Karpas-422 (cell line): ENCODE data around the gene PTGER4. TPM values are rescaled to one million over a fixed set of nuclear protein-coding genes. Genes with fewer than 3 reads are reported as not detected.
"Not testable (repeated sequence)": the region's sequence is repeated elsewhere in the genome, so short reads cannot be mapped to it uniquely, and the experiment has no call there.

Experiments
- DNase-seq: peaks from one replicate; pipeline ENCODE4 v3.0.0-alpha.2; 2015
- H2AFZ ChIP-seq: fragments of 200-600 bp; sonication (generic); 2 replicates; pipeline ENCODE4 v1.6.1; 2014; ENCODE audit warnings: antibody characterized with exemption, low read length, mixed read lengths
- H3K27ac ChIP-seq: fragments of 200-600 bp; sonication (generic); 2 replicates; pipeline ENCODE4 v1.5.1; 2014; ENCODE audit warnings: mild to moderate bottlenecking, low read length, moderate library complexity
- H3K27me3 ChIP-seq: fragments of 200-600 bp; sonication (generic); 2 replicates; pipeline ENCODE4 v1.6.1; 2014; ENCODE audit warnings: low read length, mixed read lengths
- H3K36me3 ChIP-seq: fragments of 200-600 bp; sonication (generic); 2 replicates; pipeline ENCODE4 v1.6.1; 2014; ENCODE audit warnings: low read length, mixed read lengths; ENCODE audit not compliant: insufficient read depth
- H3K4me1 ChIP-seq: fragments of 200-600 bp; sonication (generic); 2 replicates; pipeline ENCODE4 v1.6.1; 2014; ENCODE audit warnings: mild to moderate bottlenecking, low read length, mixed read lengths
- H3K4me2 ChIP-seq: fragments of 200-600 bp; sonication (generic); 2 replicates; pipeline ENCODE4 v1.6.1; 2014; ENCODE audit warnings: low read length, low read depth, mild to moderate bottlenecking; ENCODE audit not compliant: poor library complexity, severe bottlenecking
- H3K4me3 ChIP-seq: fragments of 200-600 bp; sonication (generic); 2 replicates; pipeline ENCODE4 v1.5.1; 2014; ENCODE audit warnings: mild to moderate bottlenecking, antibody characterized with exemption, low read length, mixed read lengths
- H3K79me2 ChIP-seq: fragments of 200-600 bp; sonication (generic); 2 replicates; pipeline ENCODE4 v1.6.1; 2014; ENCODE audit warnings: mild to moderate bottlenecking, low read length, mixed read lengths
- H3K9ac ChIP-seq: fragments of 200-600 bp; sonication (generic); 2 replicates; pipeline ENCODE4 v1.6.0; 2014; ENCODE audit warnings: low read length
- H3K9me2 ChIP-seq: fragments of 200-600 bp; sonication (generic), shearing (Covaris generic); replicated peaks from 2 replicates; pipeline ENCODE4 v1.6.0; 2014; ENCODE audit warnings: mild to moderate bottlenecking, low read length, moderate library complexity; ENCODE audit not compliant: insufficient read depth
- H3K9me3 ChIP-seq: fragments of 300-700, 200-600 bp; sonication (generic); 2 replicates; pipeline ENCODE4 v1.6.1; 2014; ENCODE audit warnings: low read length, mixed read lengths
- H4K20me1 ChIP-seq: fragments of 200-600 bp; sonication (generic); 2 replicates; pipeline ENCODE4 v1.6.1; 2014; ENCODE audit warnings: mild to moderate bottlenecking, antibody characterized with exemption, low read length, low read depth; ENCODE audit not compliant: insufficient read depth
- total RNA-seq: library from RNA; depleted of rRNA; stranded (reverse); fragments of >200 nt; shearing (Covaris generic); gene quantifications from 2 replicates; pipeline ENCODE4 v1.2.3, GENCODE V29; 2014; ENCODE audit warnings: low replicate concordance

PTGER4 gene
- total RNA-seq, 1 experiment from 2014 or later = not detected

DNA sequence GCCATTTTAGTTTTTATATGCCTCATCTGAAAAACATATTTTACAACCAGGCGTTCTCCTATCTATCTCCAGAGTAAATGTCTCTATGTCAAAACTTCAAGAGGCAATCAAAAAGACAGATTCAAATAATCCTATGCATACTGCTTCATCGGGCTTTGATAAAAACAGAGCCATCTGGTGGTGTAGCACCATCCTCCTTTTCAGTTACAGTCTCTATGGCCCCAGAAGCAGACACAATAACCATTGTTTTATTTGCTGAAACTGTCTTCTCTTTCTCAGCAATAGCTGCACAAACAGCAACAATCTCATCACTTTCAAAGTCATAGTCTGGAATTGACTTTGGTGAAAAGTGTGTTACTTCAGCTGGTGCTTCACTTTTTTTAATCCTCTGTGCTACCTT, 36.3 kb downstream of the PTGER4 start:
- Histone ChIP-seq H3K4me3 (no peak overlapping the region), H3K79me2 (peaks cover 14% of the 10 kb centered on the region; the same call in 1 of the 2 replicates), H3K9me2 (no peaks in the 10 kb centered on the region), H3K9me3 (peaks cover 6% of the 10 kb centered on the region), H3K27ac (no peak overlapping the region), H3K4me2 (no peak overlapping the region), H2AFZ (no peak overlapping the region), H3K4me1 (no peaks in the 10 kb centered on the region), H3K27me3 (no peaks in the 10 kb centered on the region), H4K20me1 (no peaks in the 10 kb centered on the region), H3K36me3 (peaks cover 36% of the 10 kb centered on the region), H3K9ac (no peak overlapping the region)
- DNase-seq = no peak

DNA sequence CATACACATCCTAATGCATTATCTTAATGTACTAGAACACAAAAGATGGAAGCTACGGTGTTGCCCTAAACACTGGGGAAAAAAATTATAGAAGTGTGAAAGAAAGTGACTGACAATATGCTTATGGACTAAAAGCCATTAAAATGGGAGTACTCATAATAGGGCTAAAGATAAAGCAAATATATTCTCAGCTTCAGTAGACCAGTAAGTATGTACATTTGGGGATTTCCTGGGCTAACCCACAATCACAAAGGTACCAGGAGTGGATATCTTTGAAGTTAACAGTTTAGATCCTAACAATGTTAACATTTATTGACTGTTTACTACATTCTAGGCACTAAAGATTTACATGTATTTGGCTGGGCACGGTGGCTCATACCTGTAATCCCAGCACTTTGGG, 36.9 kb downstream of the PTGER4 start:
- Histone ChIP-seq H3K79me2 (peaks cover 13% of the 10 kb centered on the region; the same call in 1 of the 2 replicates), H3K4me3 (no peak overlapping the region), H3K9me2 (no peaks in the 10 kb centered on the region), H3K27ac (no peak overlapping the region), H3K4me2 (no peak overlapping the region), H3K36me3 (peaks cover 37% of the 10 kb centered on the region), H3K9ac (no peak overlapping the region), H3K4me1 (no peaks in the 10 kb centered on the region), H4K20me1 (no peaks in the 10 kb centered on the region), H3K27me3 (no peaks in the 10 kb centered on the region), H3K9me3 (peaks cover 1% of the 10 kb centered on the region; the same call in 1 of the 2 replicates), H2AFZ (no peak overlapping the region)
- no peak for DNase-seq

GRCh38 chr5:40717281-40717680, 37.6 kb downstream of the PTGER4 start:
- Histone ChIP-seq H3K27me3 (no peaks in the 10 kb centered on the region), H3K9ac (no peak overlapping the region), H3K27ac (no peak overlapping the region), H2AFZ (no peak overlapping the region), H3K9me3 (no peaks in the 10 kb centered on the region), H3K4me3 (no peak overlapping the region), H3K4me1 (no peaks in the 10 kb centered on the region), H3K79me2 (peaks cover 13% of the 10 kb centered on the region; the same call in 1 of the 2 replicates), H4K20me1 (no peaks in the 10 kb centered on the region), H3K4me2 (no peak overlapping the region), H3K36me3 (peaks cover 38% of the 10 kb centered on the region), H3K9me2 (no peaks in the 10 kb centered on the region)
- DNase-seq = no peak

GRCh38 chr5:40720069-40720468, 40.4 kb downstream of the PTGER4 start:
- Histone ChIP-seq H4K20me1 (no peaks in the 10 kb centered on the region), H3K79me2 (peaks cover 13% of the 10 kb centered on the region; the same call in 1 of the 2 replicates), H3K27ac (no peak overlapping the region), H3K27me3 (no peaks in the 10 kb centered on the region), H3K4me3 (no peak overlapping the region), H2AFZ (no peak overlapping the region), H3K4me1 (no peaks in the 10 kb centered on the region), H3K9me3 (no peaks in the 10 kb centered on the region), H3K9ac (no peak overlapping the region), H3K9me2 (no peaks in the 10 kb centered on the region), H3K4me2 (no peak overlapping the region), H3K36me3 (peaks cover 36% of the 10 kb centered on the region)
- DNase-seq = no peak

DNA sequence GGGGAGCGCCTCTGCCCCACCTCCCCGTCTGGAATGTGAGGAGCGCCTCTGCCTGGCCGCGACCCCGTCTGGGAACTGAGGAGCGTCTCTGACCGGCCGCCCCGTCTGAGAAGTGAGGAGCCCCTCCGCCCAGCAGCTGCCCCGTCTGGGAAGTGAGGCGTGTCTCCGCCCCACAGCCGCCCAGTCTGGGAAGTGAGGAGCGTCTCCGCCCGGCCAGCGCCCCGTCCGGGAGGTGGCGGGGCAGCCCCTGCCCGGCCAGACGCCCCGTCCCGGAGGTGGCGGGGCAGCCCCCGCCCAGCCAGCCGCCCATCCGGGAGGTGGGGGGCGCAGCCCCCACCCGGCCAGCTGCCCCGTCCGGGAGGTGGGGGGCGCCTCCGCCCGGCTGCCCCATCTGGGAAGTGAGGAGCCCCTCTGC, 42.8 kb downstream of the PTGER4 start:
- not testable (repeated sequence) for H3K27ac ChIP-seq, H3K9me2 ChIP-seq, H3K4me1 ChIP-seq, H3K9ac ChIP-seq, H3K27me3 ChIP-seq, H3K4me3 ChIP-seq, DNase-seq, H3K9me3 ChIP-seq, H4K20me1 ChIP-seq, H3K4me2 ChIP-seq, H2AFZ ChIP-seq, H3K79me2 ChIP-seq
- H3K36me3 ChIP-seq = peaks cover 33% of the 10 kb centered on the region

GRCh38 chr5:40733434-40733833, 53.7 kb downstream of the PTGER4 start:
- no peak overlapping the region for H3K4me2 ChIP-seq
- peaks cover 67% of the 10 kb centered on the region for H3K79me2 ChIP-seq
- H3K9ac ChIP-seq = no peak overlapping the region
- H3K36me3 ChIP-seq = 0 out of 2 replicates have a peak, but pooled peaks cover 4% of the 10 kb centered on the region
- no peak overlapping the region for H3K27ac ChIP-seq
- no peaks in the 10 kb centered on the region for H3K4me1 ChIP-seq
- no peaks in the 10 kb centered on the region for H4K20me1 ChIP-seq
- H3K9me2 ChIP-seq = no peaks in the 10 kb centered on the region
- no peak overlapping the region for H3K4me3 ChIP-seq
- H2AFZ ChIP-seq = no peak overlapping the region
- no peaks in the 10 kb centered on the region for H3K27me3 ChIP-seq
- no peak for DNase-seq
- no peaks in the 10 kb centered on the region for H3K9me3 ChIP-seq

DNA sequence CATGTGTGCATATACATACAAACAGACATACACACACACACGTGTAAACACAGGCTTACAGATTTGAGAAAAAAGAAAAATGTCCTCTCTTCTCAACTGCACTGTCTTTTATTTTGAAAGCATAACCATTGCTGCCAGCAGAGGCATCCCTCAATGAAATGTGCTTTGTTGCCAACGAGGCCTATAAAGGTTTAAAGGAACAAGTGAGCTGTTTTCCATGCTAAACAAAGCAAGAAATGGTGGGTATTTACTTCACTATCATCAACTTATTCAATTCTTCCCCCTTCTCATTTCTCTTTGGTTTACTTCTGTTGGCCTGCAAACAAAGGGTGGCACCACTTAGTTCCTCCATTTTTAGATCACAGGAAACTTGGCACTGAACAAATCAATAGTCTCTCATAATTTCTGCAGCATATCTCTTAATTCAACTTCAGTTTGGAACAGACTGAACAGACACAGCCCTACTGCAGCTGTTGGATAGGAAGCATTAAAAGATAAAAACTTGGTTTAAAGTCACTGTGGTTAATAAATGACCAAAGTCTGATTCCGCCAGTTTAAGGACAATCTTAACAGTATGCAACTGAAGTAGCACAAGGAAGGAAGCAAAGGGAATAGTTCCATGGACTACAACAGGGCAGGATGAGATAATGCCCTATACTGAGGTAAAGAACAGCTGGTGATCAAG, 54.3 kb downstream of the PTGER4 start:
- Histone ChIP-seq H4K20me1 (no peaks in the 10 kb centered on the region), H3K27me3 (no peaks in the 10 kb centered on the region), H2AFZ (no peak overlapping the region), H3K4me2 (no peak overlapping the region), H3K9ac (no peak overlapping the region), H3K79me2 (peaks cover 71% of the 10 kb centered on the region), H3K9me2 (no peaks in the 10 kb centered on the region), H3K4me1 (no peaks in the 10 kb centered on the region), H3K27ac (no peak overlapping the region), H3K4me3 (no peak overlapping the region), H3K9me3 (no peaks in the 10 kb centered on the region), H3K36me3 (0 out of 2 replicates have a peak, but pooled peaks cover 3% of the 10 kb centered on the region)
- DNase-seq = no peak

DNA sequence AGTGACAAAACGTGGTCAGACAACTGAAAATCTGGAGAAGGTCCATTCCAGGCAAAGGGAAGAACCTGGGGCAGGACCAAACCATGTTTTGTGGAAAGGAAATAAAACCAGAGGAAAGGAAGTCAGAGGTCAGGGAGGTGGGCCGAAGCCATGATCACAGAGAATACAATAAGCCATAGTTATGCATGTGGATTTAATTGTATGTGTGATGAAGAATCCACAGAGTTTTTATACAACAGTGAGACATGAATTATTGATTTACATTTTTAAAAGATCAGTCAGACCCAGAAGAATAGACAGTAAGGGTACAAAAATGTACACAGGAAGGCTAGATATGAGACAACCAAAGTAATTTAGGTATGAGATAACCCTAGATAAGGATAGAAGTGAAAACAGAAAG, 55.3 kb downstream of the PTGER4 start:
- H3K4me2 ChIP-seq = no peak overlapping the region
- no peaks in the 10 kb centered on the region for H3K27me3 ChIP-seq
- H3K4me1 ChIP-seq = no peaks in the 10 kb centered on the region
- no peak overlapping the region for H2AFZ ChIP-seq
- H3K27ac ChIP-seq = no peak overlapping the region
- H3K36me3 ChIP-seq = peaks cover 10% of the 10 kb centered on the region; the same call in 1 of the 2 replicates
- DNase-seq = no peak
- no peaks in the 10 kb centered on the region for H3K9me2 ChIP-seq
- H3K9ac ChIP-seq = no peak overlapping the region
- H3K4me3 ChIP-seq = no peak overlapping the region
- H3K9me3 ChIP-seq = no peaks in the 10 kb centered on the region
- H3K79me2 ChIP-seq = peaks cover 71% of the 10 kb centered on the region
- no peaks in the 10 kb centered on the region for H4K20me1 ChIP-seq
